Uterus (tissue), 4 donors: Measurements from ENCODE around the gene PDE3B. TPM values are rescaled to one million over a fixed set of nuclear protein-coding genes. Genes with fewer than 3 reads are reported as not detected.

Experiments
- DNase-seq, 2 donors: peaks; one replicate each; pipeline ENCODE4 v3.0.0-alpha.2; 2019 to 2020
- H3K27ac ChIP-seq, 2 donors: fragments of 200-600 bp; sonication (generic); 1 replicate in 1 of 2; 2 replicates in 1 of 2; pipeline ENCODE4 v1.5.1; 2016 to 2018
- H3K27me3 ChIP-seq, 2 donors: fragments of 200-600 bp; sonication (generic); one replicate each; pipeline ENCODE4 v1.5.1; 2018 to 2019; ENCODE audit warnings: control low read depth in 1 of 2
- H3K36me3 ChIP-seq, 2 donors: fragments of 200-600 bp; sonication (generic); one replicate each; pipeline ENCODE4 v1.5.1; 2019; ENCODE audit warnings: control low read depth in 1 of 2
- H3K4me1 ChIP-seq, 2 donors: fragments of 200-600 bp; sonication (generic); one replicate each; pipeline ENCODE4 v1.5.1; 2018 to 2019; ENCODE audit warnings: control low read depth in 1 of 2
- H3K4me3 ChIP-seq, 2 donors: fragments of 200-600 bp; sonication (generic); 1 replicate in 1 of 2; 2 replicates in 1 of 2; pipeline ENCODE4 v1.5.1; 2018 to 2019; ENCODE audit warnings: mild to moderate bottlenecking in 1 of 2
- H3K9me3 ChIP-seq, 2 donors: fragments of 200-600 bp; sonication (generic); one replicate each; pipeline ENCODE4 v1.5.1; 2019; ENCODE audit warnings: control low read depth in 1 of 2
- POLR2A ChIP-seq, 2 donors: fragments of 450-650 bp; IDR thresholded peaks; one replicate each; pipeline ENCODE4 v1.6.1; 2016; ENCODE audit warnings: antibody characterized with exemption in 2 of 2, mild to moderate bottlenecking in 1 of 2, moderate library complexity in 1 of 2
- intact Hi-C: fragments of 100-400 bp; cut with DNase I; formaldehyde crosslinking; loops from one replicate; pipeline ENCODE4 v1.15.1; 2023; ENCODE audit warnings: low total_unique reads
- total RNA-seq, 4 donors: library from RNA; depleted of rRNA in 3 of 4; stranded (reverse); fragments of >200 nt in 3 of 4; gene quantifications; one replicate each; pipeline versions ENCODE4 v1.1.0 to v1.2.4, GENCODE V29; 2014 to 2023
- TF ChIP-seq, protein P1 (sequence below), 4 experiments: fragments of 200-600 bp in 2 of 4; fragments of 450-650 bp in 2 of 4; sonication (generic) in 2 of 4; IDR thresholded peaks; one replicate each; pipeline ENCODE4 v1.5.1; 2016 to 2019; ENCODE audit warnings: antibody characterized with exemption in 4 of 4, mild to moderate bottlenecking in 2 of 4, moderate library complexity in 1 of 4
- donor health status: DM: yes; HTN: yes; CAD: no.

The PDE3B gene
- total RNA-seq, 4 donors from 2014 or later: 1.5 to 10.8 (median 3.9) TPM

GRCh38 chr11:14812757-14813156 is 169.2 kb downstream of the PDE3B start:
- no peaks in the 10 kb centered on the region for H3K4me1 ChIP-seq
- no peaks in the 10 kb centered on the region for H3K36me3 ChIP-seq
- H3K27me3 ChIP-seq: no peaks in the 10 kb centered on the region
- no peak overlapping the region for H3K27ac ChIP-seq
- no peak for TF ChIP-seq POLR2A (IDR thresholded peaks at IDR 0.05)
- TF ChIP-seq, protein P1, sequence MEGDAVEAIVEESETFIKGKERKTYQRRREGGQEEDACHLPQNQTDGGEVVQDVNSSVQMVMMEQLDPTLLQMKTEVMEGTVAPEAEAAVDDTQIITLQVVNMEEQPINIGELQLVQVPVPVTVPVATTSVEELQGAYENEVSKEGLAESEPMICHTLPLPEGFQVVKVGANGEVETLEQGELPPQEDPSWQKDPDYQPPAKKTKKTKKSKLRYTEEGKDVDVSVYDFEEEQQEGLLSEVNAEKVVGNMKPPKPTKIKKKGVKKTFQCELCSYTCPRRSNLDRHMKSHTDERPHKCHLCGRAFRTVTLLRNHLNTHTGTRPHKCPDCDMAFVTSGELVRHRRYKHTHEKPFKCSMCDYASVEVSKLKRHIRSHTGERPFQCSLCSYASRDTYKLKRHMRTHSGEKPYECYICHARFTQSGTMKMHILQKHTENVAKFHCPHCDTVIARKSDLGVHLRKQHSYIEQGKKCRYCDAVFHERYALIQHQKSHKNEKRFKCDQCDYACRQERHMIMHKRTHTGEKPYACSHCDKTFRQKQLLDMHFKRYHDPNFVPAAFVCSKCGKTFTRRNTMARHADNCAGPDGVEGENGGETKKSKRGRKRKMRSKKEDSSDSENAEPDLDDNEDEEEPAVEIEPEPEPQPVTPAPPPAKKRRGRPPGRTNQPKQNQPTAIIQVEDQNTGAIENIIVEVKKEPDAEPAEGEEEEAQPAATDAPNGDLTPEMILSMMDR (IDR thresholded peaks at IDR 0.05): no peak
- no peaks in the 10 kb centered on the region for H3K9me3 ChIP-seq
- no peak for DNase-seq
- intact Hi-C loops: no loop called here
- H3K4me3 ChIP-seq: no peak overlapping the region

DNA sequence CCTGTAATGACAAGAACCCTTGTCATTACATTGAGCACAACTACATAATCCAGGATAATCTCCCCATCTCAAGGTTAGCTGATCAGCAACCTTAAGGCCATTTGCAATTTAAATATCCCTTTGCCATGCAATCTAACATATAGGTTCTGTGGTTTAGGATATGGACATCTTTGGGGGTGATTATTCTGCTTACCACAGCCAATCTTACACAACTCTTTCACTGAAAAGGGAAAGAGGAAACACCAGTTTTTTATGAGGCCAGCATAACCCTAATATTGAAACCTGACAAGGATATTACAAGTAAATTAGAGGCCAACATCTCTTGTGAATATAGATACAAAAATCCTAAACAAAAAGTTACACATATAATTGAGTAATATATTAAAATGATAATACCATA is 169.9 kb downstream of the PDE3B start:
- TF ChIP-seq, protein P1 (IDR thresholded peaks at IDR 0.05): no peak
- no peak for TF ChIP-seq POLR2A (IDR thresholded peaks at IDR 0.05)
- intact Hi-C loops: no loop called here
- H3K9me3 ChIP-seq: no peaks in the 10 kb centered on the region
- no peak overlapping the region for H3K27ac ChIP-seq
- H3K4me3 ChIP-seq: no peak overlapping the region
- no peaks in the 10 kb centered on the region for H3K27me3 ChIP-seq
- no peaks in the 10 kb centered on the region for H3K4me1 ChIP-seq
- no peak for DNase-seq
- no peaks in the 10 kb centered on the region for H3K36me3 ChIP-seq

- no peak for DNase-seq
- no peak for TF ChIP-seq POLR2A (IDR thresholded peaks at IDR 0.05)
- TF ChIP-seq, protein P1 (IDR thresholded peaks at IDR 0.05): no peak
- no peaks in the 10 kb centered on the region for H3K36me3 ChIP-seq
- H3K9me3 ChIP-seq: no peaks in the 10 kb centered on the region
- H3K4me3 ChIP-seq: no peak overlapping the region
- intact Hi-C loops: no loop called here
- no peak overlapping the region for H3K27ac ChIP-seq
- no peaks in the 10 kb centered on the region for H3K27me3 ChIP-seq
- H3K4me1 ChIP-seq: no peaks in the 10 kb centered on the region
Observed at GRCh38 chr11:14818779-14819178, 175.2 kb downstream of the PDE3B start.

DNA sequence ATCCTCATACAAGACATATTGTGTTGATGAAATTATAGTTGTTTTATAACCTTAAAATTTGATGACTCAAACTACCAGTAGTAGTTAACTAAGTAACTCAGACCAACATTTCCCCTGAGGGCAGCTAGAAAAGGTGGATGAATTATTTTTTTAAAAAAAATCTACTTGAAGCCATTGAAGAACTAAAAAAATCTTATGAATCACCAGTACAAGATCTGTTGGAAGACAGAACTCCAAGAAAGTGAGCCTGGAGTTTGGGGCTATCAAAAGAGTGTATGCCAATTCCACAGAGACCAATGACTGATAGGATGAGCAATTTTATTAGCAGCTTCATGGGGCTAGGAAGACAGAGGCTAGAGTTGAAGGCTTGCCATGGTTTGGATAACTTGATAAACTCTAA is 176.0 kb downstream of the PDE3B start:
- intact Hi-C loops: no loop called here
- Histone ChIP-seq H3K9me3 (no peaks in the 10 kb centered on the region), H3K4me1 (no peaks in the 10 kb centered on the region), H3K27ac (no peak overlapping the region), H3K4me3 (no peak overlapping the region), H3K36me3 (no peaks in the 10 kb centered on the region), H3K27me3 (no peaks in the 10 kb centered on the region)
- DNase-seq: no peak
- TF ChIP-seq, protein P1 (IDR thresholded peaks at IDR 0.05): no peak
- no peak for TF ChIP-seq POLR2A (IDR thresholded peaks at IDR 0.05)

DNA sequence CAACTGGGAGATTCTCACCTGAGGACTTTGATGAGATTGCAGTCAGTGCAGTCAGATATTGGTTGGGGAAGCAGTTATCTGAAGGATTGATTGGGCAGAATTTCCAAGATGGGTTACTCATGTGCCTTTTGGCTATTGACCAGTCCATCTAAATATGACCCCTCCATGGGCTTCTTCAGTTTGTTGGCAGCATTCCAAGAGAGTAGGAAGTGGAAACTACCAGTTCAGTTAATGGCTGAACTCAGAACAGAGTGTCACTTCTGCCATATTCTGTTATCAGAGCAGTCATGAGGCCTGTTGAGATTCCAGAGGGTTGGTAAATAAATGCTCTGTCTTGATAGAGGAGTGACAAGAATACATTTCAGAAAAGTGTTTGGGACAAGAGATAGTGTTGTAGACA is 177.4 kb downstream of the PDE3B start:
- intact Hi-C loops: no loop called here
- Histone ChIP-seq H3K4me3 (no peak overlapping the region), H3K4me1 (no peaks in the 10 kb centered on the region), H3K27ac (no peak overlapping the region), H3K36me3 (no peaks in the 10 kb centered on the region), H3K9me3 (no peaks in the 10 kb centered on the region), H3K27me3 (no peaks in the 10 kb centered on the region)
- DNase-seq: no peak
- no peak for TF ChIP-seq POLR2A (IDR thresholded peaks at IDR 0.05)
- TF ChIP-seq, protein P1 (IDR thresholded peaks at IDR 0.05): no peak
